SU-DHL-6 (cell line): ENCODE results near the gene TMOD1.

Experiments
- CTCF ChIP-seq: fragments of 200-600 bp; sonication (generic); IDR thresholded peaks from one replicate; pipeline ENCODE4 v1.5.1; 2017; ENCODE audit warnings: antibody characterized with exemption, mild to moderate bottlenecking, low read length, moderate library complexity; ENCODE audit not compliant: insufficient read depth, poor library complexity, severe bottlenecking
- EZH2phosphoT487 ChIP-seq: fragments of 200-600 bp; sonication (generic), shearing (Covaris generic); conservative IDR thresholded peaks from 2 replicates; pipeline ENCODE4 v1.6.1; 2018; ENCODE audit warnings: mild to moderate bottlenecking, antibody characterized with exemption, low read length, moderate library complexity, mixed read lengths

- no peak for TF ChIP-seq CTCF
- TF ChIP-seq EZH2phosphoT487: no peak
Observed at GRCh38 chr9:97535771-97536170, 34.3 kb downstream of the TMOD1 start.
